Fibroblast of skin of right quadriceps (primary cell): Measurements from ENCODE around the gene CNOT6.

ENCODE experiments used
- DNase-seq: peaks from one replicate; pipeline ENCODE4 v3.0.0-alpha.2; 2013

Gene CNOT6

GRCh38 chr5:180602481-180603075 is 108.4 kb downstream of the CNOT6 start:
- no peak for DNase-seq

- no peak for DNase-seq
These were observed 109.0 kb downstream of the CNOT6 start for GRCh38 chr5:180603076-180603594.

GRCh38 chr5:180604271-180604670 is 110.1 kb downstream of the CNOT6 start:
- DNase-seq: no peak

GRCh38 chr5:180605554-180606214 is 111.5 kb downstream of the CNOT6 start:
- peak; percentile 31 for DNase-seq

- DNase-seq: no peak
These were observed 112.1 kb downstream of the CNOT6 start for GRCh38 chr5:180606215-180606785.

- no peak for DNase-seq
These were observed 113.8 kb downstream of the CNOT6 start for GRCh38 chr5:180607861-180608571.

GRCh38 chr5:180608572-180609310 is 114.6 kb downstream of the CNOT6 start:
- no peak for DNase-seq

- no peak for DNase-seq
These were observed 115.2 kb downstream of the CNOT6 start for GRCh38 chr5:180609386-180609785.

GRCh38 chr5:180609817-180610550 is 115.8 kb downstream of the CNOT6 start:
- no peak for DNase-seq

- no peak for DNase-seq
These were observed 117.1 kb downstream of the CNOT6 start for GRCh38 chr5:180611140-180611850.

- DNase-seq: no peak
These were observed 118.5 kb downstream of the CNOT6 start for GRCh38 chr5:180612683-180613082.

- DNase-seq: no peak
These were observed 119.1 kb downstream of the CNOT6 start for GRCh38 chr5:180613188-180613813.

- no peak for DNase-seq
These were observed 119.6 kb downstream of the CNOT6 start for GRCh38 chr5:180613814-180614188.

- no peak for DNase-seq
These were observed 124.3 kb downstream of the CNOT6 start for GRCh38 chr5:180618487-180618828.

GRCh38 chr5:180618829-180619562 is 124.8 kb downstream of the CNOT6 start:
- DNase-seq: peak; percentile 54

GRCh38 chr5:180619563-180619915 is 125.4 kb downstream of the CNOT6 start:
- DNase-seq: no peak

- DNase-seq: no peak
These were observed 125.8 kb downstream of the CNOT6 start for GRCh38 chr5:180620014-180620413.

- no peak for DNase-seq
These were observed 127.1 kb downstream of the CNOT6 start for GRCh38 chr5:180621311-180621710.

- no peak for DNase-seq
These were observed 128.7 kb downstream of the CNOT6 start for GRCh38 chr5:180622910-180623309.

GRCh38 chr5:180623411-180623834 is 129.2 kb downstream of the CNOT6 start:
- DNase-seq: no peak
